ENCODE results near the gene KRABD2.

Gene KRABD2

GRCh38 chr17:8392674-8393469, 16.4 kb upstream of the KRABD2 start:
- DNase-seq (ENCODE audit: insufficient read length, low spot score): no peak
- TF ChIP-seq, protein P1, sequence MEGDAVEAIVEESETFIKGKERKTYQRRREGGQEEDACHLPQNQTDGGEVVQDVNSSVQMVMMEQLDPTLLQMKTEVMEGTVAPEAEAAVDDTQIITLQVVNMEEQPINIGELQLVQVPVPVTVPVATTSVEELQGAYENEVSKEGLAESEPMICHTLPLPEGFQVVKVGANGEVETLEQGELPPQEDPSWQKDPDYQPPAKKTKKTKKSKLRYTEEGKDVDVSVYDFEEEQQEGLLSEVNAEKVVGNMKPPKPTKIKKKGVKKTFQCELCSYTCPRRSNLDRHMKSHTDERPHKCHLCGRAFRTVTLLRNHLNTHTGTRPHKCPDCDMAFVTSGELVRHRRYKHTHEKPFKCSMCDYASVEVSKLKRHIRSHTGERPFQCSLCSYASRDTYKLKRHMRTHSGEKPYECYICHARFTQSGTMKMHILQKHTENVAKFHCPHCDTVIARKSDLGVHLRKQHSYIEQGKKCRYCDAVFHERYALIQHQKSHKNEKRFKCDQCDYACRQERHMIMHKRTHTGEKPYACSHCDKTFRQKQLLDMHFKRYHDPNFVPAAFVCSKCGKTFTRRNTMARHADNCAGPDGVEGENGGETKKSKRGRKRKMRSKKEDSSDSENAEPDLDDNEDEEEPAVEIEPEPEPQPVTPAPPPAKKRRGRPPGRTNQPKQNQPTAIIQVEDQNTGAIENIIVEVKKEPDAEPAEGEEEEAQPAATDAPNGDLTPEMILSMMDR (IDR thresholded peaks at IDR 0.05; ENCODE audit: insufficient read depth, missing control alignments): no peak
- no peak for FAIRE-seq

GRCh38 chr17:8392274-8392673, 15.8 kb upstream of the KRABD2 start:
- FAIRE-seq (no peak), DNase-seq (ENCODE audit: insufficient read length, low spot score) (no peak)
- TF ChIP-seq, protein P1 (IDR thresholded peaks at IDR 0.05; ENCODE audit: insufficient read depth, missing control alignments): no peak

DNA sequence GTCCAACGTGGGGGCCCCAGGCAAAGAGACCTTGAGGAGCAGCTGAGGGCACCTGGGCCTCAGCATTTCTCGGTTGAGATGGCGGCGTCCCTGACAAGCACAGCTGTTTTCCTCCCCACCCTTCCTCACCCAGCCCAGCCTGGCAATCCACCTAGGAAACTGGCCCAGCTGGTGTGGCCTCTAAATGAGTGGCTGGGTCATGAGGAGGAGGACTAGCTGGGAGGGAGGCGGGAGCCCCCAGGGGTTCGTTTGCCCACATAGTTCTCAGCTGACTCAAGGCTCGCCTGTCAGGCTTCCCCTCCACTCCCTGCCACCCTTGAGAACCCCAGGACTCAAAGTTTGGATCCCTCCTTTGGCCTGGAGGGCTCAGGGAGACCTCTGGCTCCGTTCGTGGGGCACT, 15.2 kb upstream of the KRABD2 start:
- DNase-seq (ENCODE audit: insufficient read length, low spot score) (no peak), FAIRE-seq (no peak)
- TF ChIP-seq, protein P1 (IDR thresholded peaks at IDR 0.05; ENCODE audit: insufficient read depth, missing control alignments): no peak

GRCh38 chr17:8387914-8388651, 11.6 kb upstream of the KRABD2 start:
- TF ChIP-seq, protein P1 (IDR thresholded peaks at IDR 0.05; ENCODE audit: insufficient read depth, missing control alignments): no peak
- FAIRE-seq: no peak
- no peak for DNase-seq (ENCODE audit: insufficient read length, low spot score)

DNA sequence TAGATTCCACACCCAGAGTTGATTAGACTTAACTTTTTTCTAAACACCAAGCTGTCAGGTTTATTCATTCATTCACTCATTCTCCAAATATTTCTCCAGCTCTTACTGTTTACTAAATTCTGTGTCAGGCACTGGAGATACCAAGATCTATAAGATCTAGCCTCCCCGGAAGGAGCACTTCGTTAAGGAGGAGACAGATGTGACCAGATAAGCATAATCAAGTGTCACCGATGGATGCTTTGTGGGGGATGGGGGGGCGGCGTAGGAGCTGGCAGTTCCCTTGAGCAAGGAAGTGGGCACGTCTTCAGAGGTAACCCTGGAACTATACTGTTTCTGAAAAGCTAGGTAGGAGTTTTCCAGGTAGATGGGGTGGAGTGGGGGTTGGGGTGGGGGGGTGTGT, 10.3 kb upstream of the KRABD2 start:
- FAIRE-seq (no peak), DNase-seq (ENCODE audit: insufficient read length, low spot score) (no peak)
- TF ChIP-seq, protein P1 (IDR thresholded peaks at IDR 0.05; ENCODE audit: insufficient read depth, missing control alignments): no peak

DNA sequence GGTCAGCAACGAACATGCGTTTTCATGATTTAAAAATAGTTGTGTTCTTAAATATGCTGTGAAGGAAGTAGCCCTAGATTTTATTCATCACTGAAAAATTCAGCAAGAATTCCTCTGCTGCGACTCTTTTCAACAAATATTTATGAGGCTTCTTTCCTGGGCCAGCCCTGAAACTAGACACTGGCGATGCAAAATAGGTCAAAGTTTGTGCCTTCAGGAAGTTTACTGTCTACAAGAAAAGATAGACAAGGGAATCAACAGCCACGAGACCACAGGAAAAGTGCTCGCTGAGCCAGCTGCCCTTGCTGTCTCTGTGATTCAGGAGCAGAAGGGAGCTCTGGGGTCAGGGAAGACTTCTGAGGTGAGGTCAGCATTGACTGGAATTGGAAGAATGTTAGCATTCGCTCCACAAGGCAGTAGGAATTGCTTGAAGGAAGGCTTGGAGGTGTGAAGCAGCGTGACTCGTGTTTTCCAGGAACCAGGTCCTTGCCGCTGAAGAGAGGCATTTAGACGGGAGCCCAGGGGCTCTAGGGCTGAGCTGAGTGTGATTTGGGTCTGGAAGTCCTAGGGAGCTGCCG, 8.4 kb upstream of the KRABD2 start:
- DNase-seq (ENCODE audit: insufficient read length, low spot score): no peak
- TF ChIP-seq, protein P1 (IDR thresholded peaks at IDR 0.05; ENCODE audit: insufficient read depth, missing control alignments): no peak
- no peak for FAIRE-seq

Data from D721Med (cell line).